HG02759 (cell line): ENCODE results near the gene ADORA1.

ENCODE experiments used
- ATAC-seq: cut with Tn5 transposase; IDR thresholded peaks from one replicate; pipeline ENCODE4 v1.9.1; 2021; ENCODE audit warnings: mild to moderate bottlenecking, moderate library complexity; ENCODE audit not compliant: unreplicated experiment

ADORA1 gene

GRCh38 chr1:203093754-203094410, 33.6 kb upstream of the ADORA1 start:
- ATAC-seq = no peak

GRCh38 chr1:203095061-203095690, 32.4 kb upstream of the ADORA1 start:
- no peak for ATAC-seq

GRCh38 chr1:203096566-203096965, 31.0 kb upstream of the ADORA1 start:
- no peak for ATAC-seq

GRCh38 chr1:203097001-203097400, 30.5 kb upstream of the ADORA1 start:
- no peak for ATAC-seq

GRCh38 chr1:203098445-203098844, 29.1 kb upstream of the ADORA1 start:
- no peak for ATAC-seq

GRCh38 chr1:203098914-203099520, 28.5 kb upstream of the ADORA1 start:
- ATAC-seq = no peak

- ATAC-seq = no peak
Measured at GRCh38 chr1:203099805-203100515, 27.6 kb upstream of the ADORA1 start.

GRCh38 chr1:203100516-203100869, 27.0 kb upstream of the ADORA1 start:
- no peak for ATAC-seq

- no peak for ATAC-seq
Measured at GRCh38 chr1:203101813-203102634, 25.5 kb upstream of the ADORA1 start.

GRCh38 chr1:203103216-203103615, 24.3 kb upstream of the ADORA1 start:
- ATAC-seq = no peak

- ATAC-seq = no peak
Measured at GRCh38 chr1:203103829-203104495, 23.6 kb upstream of the ADORA1 start.

GRCh38 chr1:203104789-203105390, 22.6 kb upstream of the ADORA1 start:
- ATAC-seq = no peak

GRCh38 chr1:203112475-203112874, 15.1 kb upstream of the ADORA1 start:
- no peak for ATAC-seq

- no peak for ATAC-seq
Measured at GRCh38 chr1:203113308-203113707, 14.2 kb upstream of the ADORA1 start.

GRCh38 chr1:203114202-203114601, 13.3 kb upstream of the ADORA1 start:
- no peak for ATAC-seq

GRCh38 chr1:203116091-203116820, 11.3 kb upstream of the ADORA1 start:
- ATAC-seq = no peak

- no peak for ATAC-seq
Measured at GRCh38 chr1:203117611-203118575, 9.6 kb upstream of the ADORA1 start.
